Osteoblast (primary cell): ENCODE results near the gene KRTAP21-1. TPM values are rescaled to one million over a fixed set of nuclear protein-coding genes. Genes with fewer than 3 reads are reported as not detected.

Experiments used
- DNase-seq: peaks from one replicate; pipeline ENCODE4 v3.0.0; 2011; ENCODE audit warnings: low spot score, mixed read lengths; ENCODE audit not compliant: insufficient read length; ENCODE audit errors: missing footprints
- H2AFZ ChIP-seq: 2 replicates; pipeline ENCODE4 v1.6.0; 2011; ENCODE audit warnings: mild to moderate bottlenecking, low read length
- H3K27ac ChIP-seq: 2 replicates; pipeline ENCODE4 v1.5.1; 2011; ENCODE audit warnings: mild to moderate bottlenecking, low read depth, low read length, moderate library complexity
- H3K27me3 ChIP-seq: 2 replicates; pipeline ENCODE4 v1.6.0; 2012; ENCODE audit warnings: mild to moderate bottlenecking, control low read depth, inconsistent platforms, low read length, moderate library complexity; ENCODE audit not compliant: insufficient read depth
- H3K36me3 ChIP-seq: 2 replicates; pipeline ENCODE4 v1.5.1; 2011; ENCODE audit warnings: mild to moderate bottlenecking, low read length, control low read depth, moderate library complexity; ENCODE audit not compliant: insufficient read depth
- H3K4me1 ChIP-seq: 2 replicates; pipeline ENCODE4 v1.5.1; 2011; ENCODE audit warnings: mild to moderate bottlenecking, low read length, control low read depth, moderate library complexity; ENCODE audit not compliant: insufficient read depth
- H3K4me2 ChIP-seq: 2 replicates; pipeline ENCODE4 v1.6.0; 2011; ENCODE audit warnings: mild to moderate bottlenecking, low read length; ENCODE audit not compliant: insufficient read depth
- H3K4me3 ChIP-seq: fragments of 200-600 bp; sonication (generic); 3 replicates; pipeline ENCODE4 v1.5.1; 2012; ENCODE audit warnings: mild to moderate bottlenecking, low read length, inconsistent platforms; ENCODE audit not compliant: insufficient read depth
- H3K79me2 ChIP-seq: 2 replicates; pipeline ENCODE4 v1.6.0; 2012; ENCODE audit warnings: mild to moderate bottlenecking, low read length, control low read depth, inconsistent platforms; ENCODE audit not compliant: insufficient read depth
- H3K9me3 ChIP-seq: 2 replicates; pipeline ENCODE4 v1.5.1; 2011; ENCODE audit warnings: low read depth, low read length, control low read depth
- H4K20me1 ChIP-seq: 2 replicates; pipeline ENCODE4 v1.6.0; 2012; ENCODE audit warnings: mild to moderate bottlenecking, low read length, control low read depth; ENCODE audit not compliant: insufficient read depth
- total RNA-seq: library from RNA; depleted of rRNA; stranded (reverse); fragments of >200 nt; gene quantifications from 2 replicates; pipeline ENCODE4 v1.2.3, GENCODE V29; 2012
- TF ChIP-seq, protein P1 (sequence below): IDR thresholded peaks from 2 replicates; pipeline ENCODE4 v1.5.1; 2011; ENCODE audit warnings: mild to moderate bottlenecking, low read depth, low read length, moderate library complexity; ENCODE audit errors: extremely low read depth

The KRTAP21-1 gene
- total RNA-seq, 1 donor, result not detected

DNA sequence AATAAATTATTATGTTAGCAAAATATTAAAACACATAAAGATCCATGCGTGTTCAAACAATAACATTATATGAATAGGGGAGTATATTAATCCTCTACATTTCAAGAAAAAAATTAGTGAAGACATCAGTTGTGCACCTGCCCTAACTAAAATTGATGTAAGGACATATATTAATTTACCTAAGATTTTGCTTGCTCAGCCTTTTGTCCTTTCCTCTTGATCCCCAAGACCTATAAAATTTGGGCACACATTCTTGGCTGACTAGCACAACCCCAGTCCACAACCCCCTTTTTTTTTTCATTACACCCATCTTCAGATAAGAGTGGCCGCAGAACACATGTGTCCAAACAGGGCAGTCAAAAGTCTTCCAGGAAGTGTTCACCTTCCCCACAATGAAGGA lies 14.8 kb downstream of the KRTAP21-1 start:
- no peak overlapping the region for H3K4me3 ChIP-seq

DNA sequence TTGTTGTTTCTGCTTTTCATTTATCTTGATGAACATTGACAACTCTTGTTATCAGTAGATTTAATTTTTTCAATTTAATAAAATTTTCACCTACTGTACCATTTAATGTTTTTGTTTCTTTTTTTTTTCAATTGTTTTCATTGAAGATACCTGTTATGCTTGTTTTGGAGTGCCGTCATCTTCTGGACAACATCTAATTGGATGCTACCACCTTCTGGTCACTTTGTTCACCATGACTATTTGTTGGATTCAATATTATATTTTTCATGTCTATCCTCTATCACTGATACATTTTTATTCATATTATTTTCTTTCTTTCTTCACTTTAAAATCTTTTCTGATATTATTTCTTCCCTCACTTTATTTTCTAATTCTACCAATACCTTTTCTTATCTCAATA lies 22.2 kb downstream of the KRTAP21-1 start:
- Histone ChIP-seq H3K4me3 (no peak overlapping the region), H3K36me3 (no peaks in the 10 kb centered on the region), H3K79me2 (no peaks in the 10 kb centered on the region), H3K27me3 (no peaks in the 10 kb centered on the region), H3K9me3 (no peaks in the 10 kb centered on the region), H3K4me2 (no peak overlapping the region), H3K27ac (no peak overlapping the region), H2AFZ (no peak overlapping the region), H3K4me1 (no peaks in the 10 kb centered on the region), H4K20me1 (no peaks in the 10 kb centered on the region)
- TF ChIP-seq, protein P1, sequence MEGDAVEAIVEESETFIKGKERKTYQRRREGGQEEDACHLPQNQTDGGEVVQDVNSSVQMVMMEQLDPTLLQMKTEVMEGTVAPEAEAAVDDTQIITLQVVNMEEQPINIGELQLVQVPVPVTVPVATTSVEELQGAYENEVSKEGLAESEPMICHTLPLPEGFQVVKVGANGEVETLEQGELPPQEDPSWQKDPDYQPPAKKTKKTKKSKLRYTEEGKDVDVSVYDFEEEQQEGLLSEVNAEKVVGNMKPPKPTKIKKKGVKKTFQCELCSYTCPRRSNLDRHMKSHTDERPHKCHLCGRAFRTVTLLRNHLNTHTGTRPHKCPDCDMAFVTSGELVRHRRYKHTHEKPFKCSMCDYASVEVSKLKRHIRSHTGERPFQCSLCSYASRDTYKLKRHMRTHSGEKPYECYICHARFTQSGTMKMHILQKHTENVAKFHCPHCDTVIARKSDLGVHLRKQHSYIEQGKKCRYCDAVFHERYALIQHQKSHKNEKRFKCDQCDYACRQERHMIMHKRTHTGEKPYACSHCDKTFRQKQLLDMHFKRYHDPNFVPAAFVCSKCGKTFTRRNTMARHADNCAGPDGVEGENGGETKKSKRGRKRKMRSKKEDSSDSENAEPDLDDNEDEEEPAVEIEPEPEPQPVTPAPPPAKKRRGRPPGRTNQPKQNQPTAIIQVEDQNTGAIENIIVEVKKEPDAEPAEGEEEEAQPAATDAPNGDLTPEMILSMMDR, result no peak
- no peak for DNase-seq

More for the DNA sequence above, 14.8 kb downstream of the KRTAP21-1 start:
- no peaks in the 10 kb centered on the region for H3K36me3 ChIP-seq
- H3K9me3 ChIP-seq, result no peaks in the 10 kb centered on the region
- no peaks in the 10 kb centered on the region for H3K79me2 ChIP-seq
- H2AFZ ChIP-seq, result no peak overlapping the region
- H3K4me1 ChIP-seq, result no peaks in the 10 kb centered on the region
- H3K27ac ChIP-seq, result no peak overlapping the region
- no peak overlapping the region for H3K4me2 ChIP-seq
- DNase-seq, result no peak
- TF ChIP-seq, protein P1, result no peak
- no peaks in the 10 kb centered on the region for H4K20me1 ChIP-seq
- H3K27me3 ChIP-seq, result no peaks in the 10 kb centered on the region

DNA sequence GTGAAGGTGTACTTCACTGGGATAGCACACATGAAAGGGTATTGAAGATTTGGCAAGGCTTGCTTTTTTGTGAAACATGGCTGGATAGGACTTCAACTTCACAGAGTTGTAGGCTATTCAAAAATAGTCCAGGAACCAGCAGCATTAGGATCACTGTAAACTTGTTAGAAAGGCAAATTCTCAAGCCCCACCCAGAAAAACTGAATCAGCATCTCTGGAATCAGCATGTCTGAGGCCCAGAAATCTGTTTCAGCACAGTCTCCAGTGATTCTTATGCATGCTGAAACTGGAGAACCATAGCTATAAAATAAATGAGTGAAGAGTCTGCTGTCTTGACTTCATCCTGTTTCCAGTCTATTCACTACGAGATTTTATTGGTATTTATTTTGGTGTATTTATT lies 28.5 kb downstream of the KRTAP21-1 start:
- H3K4me2 ChIP-seq, result no peak overlapping the region
- H2AFZ ChIP-seq, result no peak overlapping the region
- H4K20me1 ChIP-seq, result no peaks in the 10 kb centered on the region
- no peak overlapping the region for H3K27ac ChIP-seq
- no peaks in the 10 kb centered on the region for H3K27me3 ChIP-seq
- no peak overlapping the region for H3K4me3 ChIP-seq
- TF ChIP-seq, protein P1, result no peak
- H3K36me3 ChIP-seq, result no peaks in the 10 kb centered on the region
- no peak for DNase-seq
- H3K9me3 ChIP-seq, result no peaks in the 10 kb centered on the region
- H3K79me2 ChIP-seq, result no peaks in the 10 kb centered on the region
- H3K4me1 ChIP-seq, result no peaks in the 10 kb centered on the region

DNA sequence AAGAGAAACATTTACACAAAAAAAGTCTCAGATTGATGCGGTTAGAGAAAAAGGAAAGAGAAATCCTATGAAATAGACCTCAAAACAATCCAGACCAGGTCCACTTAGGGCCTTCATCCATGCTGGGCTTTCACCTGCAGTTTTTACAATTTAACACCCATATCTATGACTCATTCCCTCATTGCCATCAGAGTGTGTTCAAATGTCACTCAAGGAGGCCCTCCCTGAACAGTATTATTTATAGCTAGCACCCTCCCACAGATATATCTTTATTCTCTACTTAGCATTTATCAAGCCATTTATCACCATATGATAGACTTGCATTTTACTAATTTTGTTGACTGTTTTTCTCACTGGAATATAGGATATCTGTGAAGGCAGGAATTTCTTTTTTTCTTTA lies 35.8 kb downstream of the KRTAP21-1 start:
- no peaks in the 10 kb centered on the region for H3K4me1 ChIP-seq
- no peak overlapping the region for H3K4me3 ChIP-seq
- no peaks in the 10 kb centered on the region for H3K79me2 ChIP-seq
- no peaks in the 10 kb centered on the region for H3K9me3 ChIP-seq
- H3K27ac ChIP-seq, result no peak overlapping the region
- DNase-seq, result no peak
- TF ChIP-seq, protein P1, result no peak
- H3K4me2 ChIP-seq, result no peak overlapping the region
- H3K27me3 ChIP-seq, result no peaks in the 10 kb centered on the region
- no peak overlapping the region for H2AFZ ChIP-seq
- H4K20me1 ChIP-seq, result no peaks in the 10 kb centered on the region
- H3K36me3 ChIP-seq, result no peaks in the 10 kb centered on the region
